Aorta (tissue), 5 donors: Measurements from ENCODE around the gene PNMA8A. TPM values are rescaled to one million over a fixed set of nuclear protein-coding genes. Genes with fewer than 3 reads are reported as not detected.

ENCODE experiments used
- ATAC-seq: fragments of 200-7000 bp; cut with Tn5 transposase; one replicate; pipeline ENCODE4 v1.9.1; 2022; ENCODE audit warnings: moderate library complexity; ENCODE audit not compliant: low FRiP score
- DNase-seq, 2 donors: peaks; one replicate each; pipeline ENCODE4 v3.0.0-alpha.2; 2020
- H3K27ac ChIP-seq, 2 donors: one replicate each; pipeline ENCODE4 v1.5.1; 2013; ENCODE audit warnings: low read length in 2 of 2, mild to moderate bottlenecking in 2 of 2, moderate library complexity in 2 of 2, control low read depth in 1 of 2, inconsistent platforms in 1 of 2, low read depth in 1 of 2
- H3K27me3 ChIP-seq, 2 donors: one replicate each; pipeline ENCODE4 v1.6.1; 2013; ENCODE audit warnings: control low read depth in 1 of 2, low read length in 1 of 2, mild to moderate bottlenecking in 1 of 2, moderate library complexity in 1 of 2; ENCODE audit not compliant: insufficient read depth in 2 of 2, control insufficient read depth in 1 of 2
- H3K36me3 ChIP-seq, 2 donors: one replicate each; pipeline ENCODE4 v1.6.1; 2013; ENCODE audit warnings: control low read depth in 1 of 2, low read length in 1 of 2, mild to moderate bottlenecking in 1 of 2; ENCODE audit not compliant: insufficient read depth in 2 of 2, control insufficient read depth in 1 of 2
- H3K4me1 ChIP-seq, 2 donors: one replicate each; pipeline ENCODE4 v1.6.1; 2013; ENCODE audit warnings: low read length in 2 of 2, control low read depth in 1 of 2, mild to moderate bottlenecking in 1 of 2, moderate library complexity in 1 of 2; ENCODE audit not compliant: insufficient read depth in 2 of 2, control insufficient read depth in 1 of 2
- H3K4me3 ChIP-seq, 2 donors: one replicate each; pipeline ENCODE4 v1.5.1; 2013; ENCODE audit warnings: low read length in 2 of 2, control low read depth in 1 of 2, mild to moderate bottlenecking in 1 of 2
- H3K9me3 ChIP-seq: one replicate; pipeline ENCODE4 v1.6.1; 2013; ENCODE audit warnings: mild to moderate bottlenecking, low read length; ENCODE audit not compliant: control insufficient read depth
- WGBS, 2 donors: extraction: QIAGEN DNeasy Blood & Tissue Kit; methylation state at CpG; one replicate each; pipeline ENCODE4 v1.1.7; 2013; 5-methylcytosine and 5-hydroxymethylcytosine counted together
- intact Hi-C, 2 donors: fragments of 100-400 bp; cut with DNase I; formaldehyde crosslinking; loops; one replicate each; pipeline versions ENCODE4 v1.14.2 to v1.15.0; 2022
- polyA plus RNA-seq, 2 donors: library from polyadenylated mRNA; stranded (reverse); fragments of 200-250 nt; gene quantifications; one replicate each; pipeline ENCODE4 v1.2.3, GENCODE V29; 2013
- total RNA-seq, 2 donors: library from RNA; stranded (reverse); fragmentation: NEBNext Ultra II Directional; extraction: Animal tissue kit (Norgen Biotek cat#: 25700); gene quantifications; one replicate each; pipeline ENCODE4 v1.2.1, GENCODE V29; 2021
- donor health status: healthy with polysubstance abuse.
- donor health status: Bipolar disorder and iron deficiency.
- donor health status: DM: no; HTN: no; CAD: no.
- donor health status: DM: no; HTN: no; CAD: no.
- donor health status: DM: yes; HTN: yes; CAD: no.

PNMA8A gene
- total and polyA plus RNA-seq, 4 donors: 3.3 to 12.4 (median 6.8) TPM

DNA sequence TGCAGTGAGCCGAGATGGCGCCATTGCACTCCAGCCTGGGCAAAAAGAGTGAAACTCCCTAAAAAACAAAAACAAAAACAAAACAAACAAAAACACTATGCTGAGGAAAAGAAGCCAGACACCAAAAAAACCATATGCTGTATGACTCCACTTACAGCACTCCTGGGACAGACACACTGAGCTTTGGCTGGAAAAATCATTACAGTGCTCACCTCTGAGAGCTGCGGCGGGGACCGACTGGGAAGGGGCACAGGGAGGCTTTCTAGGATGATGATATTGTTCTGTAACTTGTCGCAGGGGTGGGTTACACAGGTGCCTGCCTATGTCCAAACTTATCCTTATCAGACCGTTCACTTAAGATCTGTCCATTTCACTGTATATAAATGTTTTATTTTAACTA, 7.8 kb downstream of the PNMA8A start:
- Histone ChIP-seq H3K27me3 (no peaks in the 10 kb centered on the region), H3K4me3 (no peak overlapping the region), H3K27ac (no peak overlapping the region), H3K36me3 (no peaks in the 10 kb centered on the region), H3K4me1 (peaks cover 0 to 4% of the 10 kb centered on the region in 2 donors), H3K9me3 (no peaks in the 10 kb centered on the region)
- intact Hi-C loops: no loop called here
- DNase-seq: peak in 1 of 2 donors; percentile 55
- no peak for ATAC-seq
- 72 to 74% methylated on average over 7 of the region's 7 CpGs for WGBS, 2 donors

DNA sequence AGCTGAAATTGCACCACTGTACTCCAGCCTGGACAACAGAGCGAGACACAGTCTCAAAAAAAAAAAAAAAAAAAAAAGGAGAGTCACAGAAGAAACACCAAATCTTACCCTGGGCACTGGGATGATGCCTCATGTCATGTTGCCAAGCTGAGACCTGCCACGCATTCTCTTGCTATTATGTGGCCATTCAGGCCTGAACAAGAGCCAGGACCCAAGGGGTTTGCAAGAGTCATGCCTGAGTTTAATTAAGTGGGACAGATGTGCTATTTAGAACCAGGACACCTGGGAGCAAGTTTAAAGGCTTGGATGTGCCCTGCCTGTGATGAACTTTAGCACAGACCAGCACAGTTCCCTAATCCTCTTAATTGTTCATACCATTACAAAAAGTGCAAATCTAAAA, 9.8 kb downstream of the PNMA8A start:
- Histone ChIP-seq H3K36me3 (no peaks in the 10 kb centered on the region), H3K9me3 (no peaks in the 10 kb centered on the region), H3K27me3 (no peaks in the 10 kb centered on the region), H3K4me3 (no peak overlapping the region), H3K27ac (no peak overlapping the region), H3K4me1 (peaks cover 0 to 4% of the 10 kb centered on the region in 2 donors)
- no peak for ATAC-seq
- intact Hi-C loops: no loop called here
- no peak for DNase-seq
- 43 to 48% methylated on average over 2 of the region's 2 CpGs for WGBS, 2 donors

DNA sequence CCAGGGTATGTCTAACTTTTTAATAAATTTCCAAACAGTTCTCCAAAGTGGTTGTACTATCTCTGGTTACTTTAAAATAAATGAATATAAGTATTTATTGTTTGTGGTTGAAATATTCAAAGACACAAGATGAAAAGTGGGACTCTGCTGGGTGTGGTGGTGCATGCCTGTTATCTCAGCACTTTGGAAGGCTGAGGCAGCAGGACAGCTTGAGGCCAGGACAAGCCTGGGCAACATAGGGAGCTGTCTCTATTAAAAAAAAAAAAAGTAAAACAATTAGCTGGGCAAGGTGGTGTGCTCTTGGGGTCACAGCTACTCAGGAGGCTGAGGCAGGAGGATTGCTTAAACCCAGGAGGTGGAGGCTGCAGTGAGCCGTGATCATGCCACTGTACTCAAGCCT, 10.4 kb downstream of the PNMA8A start:
- H3K36me3 ChIP-seq: no peaks in the 10 kb centered on the region
- DNase-seq: peak in 1 of 2 donors; percentile 16
- 93 to 100% methylated on average over 1 of the region's 1 CpG for WGBS, 2 donors
- no peak overlapping the region for H3K27ac ChIP-seq
- H3K4me1 ChIP-seq: no peaks in the 10 kb centered on the region
- H3K9me3 ChIP-seq: no peaks in the 10 kb centered on the region
- no peak for ATAC-seq
- intact Hi-C loops: no loop called here
- no peak overlapping the region for H3K4me3 ChIP-seq
- H3K27me3 ChIP-seq: no peaks in the 10 kb centered on the region

DNA sequence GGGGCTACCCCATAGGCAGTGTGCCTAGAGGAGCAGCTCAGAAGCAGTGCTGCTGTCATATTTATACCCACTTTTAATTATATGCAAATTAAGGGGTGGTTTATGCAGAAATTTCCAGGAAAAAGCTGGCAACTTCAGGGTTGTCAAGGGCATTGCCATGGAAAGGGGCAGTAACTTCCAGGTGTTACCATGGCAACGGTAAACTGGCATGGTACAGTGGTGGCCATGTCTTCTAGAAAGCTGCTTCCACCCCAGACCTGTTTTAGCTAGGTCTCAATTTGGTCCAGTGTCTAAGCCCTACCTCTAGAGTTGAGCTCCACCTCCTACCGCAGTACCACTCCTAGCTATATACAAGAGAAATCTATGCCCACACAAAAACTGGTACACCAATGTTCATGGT, 11.3 kb downstream of the PNMA8A start:
- Histone ChIP-seq H3K4me3 (no peak overlapping the region), H3K36me3 (no peaks in the 10 kb centered on the region), H3K9me3 (no peaks in the 10 kb centered on the region), H3K4me1 (no peaks in the 10 kb centered on the region), H3K27me3 (no peaks in the 10 kb centered on the region), H3K27ac (no peak overlapping the region)
- WGBS, 2 donors: 66 to 69% methylated on average over 2 of the region's 2 CpGs
- DNase-seq (no peak), ATAC-seq (no peak)
- intact Hi-C loops: no loop called here

DNA sequence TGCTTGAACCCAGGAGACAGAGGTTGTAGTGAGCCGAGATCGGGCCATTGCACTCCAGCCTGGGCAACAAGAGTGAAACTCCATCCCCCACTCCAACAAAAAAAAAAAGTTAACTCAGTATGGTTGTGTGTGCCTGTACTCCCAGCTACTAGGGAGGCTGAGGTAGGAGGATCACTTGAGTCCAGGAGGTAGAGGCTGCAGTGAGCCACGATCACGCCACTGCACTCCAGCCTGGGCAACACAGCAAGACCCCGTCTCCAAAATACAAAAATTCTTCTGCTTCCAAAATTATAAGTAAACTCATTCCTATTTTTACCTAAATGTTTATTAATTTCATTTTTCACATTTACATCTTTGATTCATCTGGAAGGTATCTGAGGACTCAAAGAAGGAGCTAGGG, 14.4 kb downstream of the PNMA8A start:
- no peak overlapping the region for H3K27ac ChIP-seq
- 74 to 78% methylated on average over 5 of the region's 5 CpGs for WGBS, 2 donors
- DNase-seq: peak in 1 of 2 donors; percentile 32

DNA sequence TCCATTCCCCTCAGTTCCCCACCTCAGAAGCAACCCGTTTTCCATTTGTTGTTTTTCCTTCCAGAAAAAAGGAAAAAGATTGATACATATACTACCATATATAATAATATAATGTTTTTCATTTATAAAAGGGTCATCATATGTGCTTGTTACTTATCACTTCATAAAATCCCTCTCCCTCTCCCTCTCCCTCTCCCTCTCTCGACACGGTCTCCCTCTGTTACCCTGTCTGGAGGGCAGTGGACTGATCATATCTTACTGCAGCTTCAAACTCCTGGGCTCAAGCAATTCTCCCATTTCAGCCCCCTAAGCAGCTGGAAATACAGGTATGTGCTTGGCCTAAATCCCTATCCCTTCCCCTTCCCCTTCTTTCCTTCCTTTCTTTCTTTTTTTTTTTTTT, 17.1 kb downstream of the PNMA8A start:
- ATAC-seq (no peak), DNase-seq (no peak)
- Histone ChIP-seq H3K4me3 (no peak overlapping the region), H3K36me3 (no peaks in the 10 kb centered on the region), H3K27me3 (no peaks in the 10 kb centered on the region), H3K4me1 (peaks cover 3 to 4% of the 10 kb centered on the region in 2 donors), H3K9me3 (no peaks in the 10 kb centered on the region), H3K27ac (peak overlapping the region in 1 of 2 donors; percentile 36)
- WGBS, 2 donors: 38 to 39% methylated on average over 3 of the region's 3 CpGs
- intact Hi-C loops: no loop called here

More for the DNA sequence above, 14.4 kb downstream of the PNMA8A start:
- Histone ChIP-seq H3K9me3 (no peaks in the 10 kb centered on the region), H3K36me3 (no peaks in the 10 kb centered on the region), H3K27me3 (no peaks in the 10 kb centered on the region), H3K4me1 (peaks cover 3% of the 10 kb centered on the region in 2 donors), H3K4me3 (no peak overlapping the region)
- no peak for ATAC-seq
- intact Hi-C loops: no loop called here

DNA sequence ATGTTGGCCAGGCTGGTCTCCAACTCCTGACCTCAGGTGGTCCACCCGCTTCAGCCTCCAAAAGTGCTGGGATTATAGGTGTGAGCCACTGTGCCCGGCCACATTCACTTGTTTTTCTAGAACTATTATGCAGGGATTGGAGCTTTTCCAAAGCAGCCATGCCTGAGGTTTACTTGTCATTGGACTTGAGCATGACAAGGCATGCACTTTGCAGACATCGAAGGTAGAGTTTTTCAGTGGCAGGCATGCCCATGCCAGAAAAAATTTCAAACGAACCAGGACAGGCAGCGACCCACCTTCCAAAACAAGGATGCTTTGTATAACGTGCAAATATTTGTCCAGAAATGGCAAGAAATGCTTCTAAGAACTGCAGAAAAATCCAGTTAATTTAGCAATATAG, 17.7 kb downstream of the PNMA8A start:
- intact Hi-C loops: no loop called here
- no peaks in the 10 kb centered on the region for H3K9me3 ChIP-seq
- H3K27ac ChIP-seq: peak overlapping the region in 1 of 2 donors; percentile 11
- DNase-seq (peak in 1 of 2 donors; percentile 9), ATAC-seq (no peak)
- 33% methylated on average over 6 of the region's 6 CpGs for WGBS, 2 donors
- no peaks in the 10 kb centered on the region for H3K36me3 ChIP-seq
- no peaks in the 10 kb centered on the region for H3K27me3 ChIP-seq
- H3K4me1 ChIP-seq: peaks cover 3 to 4% of the 10 kb centered on the region in 2 donors
- H3K4me3 ChIP-seq: no peak overlapping the region

DNA sequence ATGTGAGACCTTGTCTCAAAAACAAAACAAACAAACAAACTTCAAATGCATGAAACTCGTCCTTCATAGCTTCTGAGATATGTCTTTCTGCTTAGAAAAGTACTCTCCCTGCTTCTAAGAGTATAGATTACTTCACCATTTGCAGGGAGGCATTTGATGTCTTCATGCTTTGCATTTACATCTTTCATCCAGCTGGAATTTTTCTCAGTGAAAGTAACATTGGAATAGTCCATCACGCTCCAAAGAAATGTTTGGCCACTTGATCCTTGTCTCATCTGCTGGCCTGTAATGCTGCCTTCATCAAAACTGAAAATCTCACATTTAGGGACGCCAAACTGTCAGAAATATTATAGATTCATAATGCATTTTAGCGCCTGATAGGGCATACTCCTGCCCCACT, 19.2 kb downstream of the PNMA8A start:
- Histone ChIP-seq H3K27ac (peak overlapping the region; percentile 43 to 46), H3K27me3 (no peaks in the 10 kb centered on the region), H3K4me3 (no peak overlapping the region), H3K9me3 (no peaks in the 10 kb centered on the region), H3K36me3 (no peaks in the 10 kb centered on the region), H3K4me1 (peaks cover 3 to 4% of the 10 kb centered on the region in 2 donors)
- intact Hi-C loops: no loop called here
- WGBS, 2 donors: 25 to 31% methylated on average over 4 of the region's 4 CpGs
- no peak for DNase-seq
- ATAC-seq: no peak

DNA sequence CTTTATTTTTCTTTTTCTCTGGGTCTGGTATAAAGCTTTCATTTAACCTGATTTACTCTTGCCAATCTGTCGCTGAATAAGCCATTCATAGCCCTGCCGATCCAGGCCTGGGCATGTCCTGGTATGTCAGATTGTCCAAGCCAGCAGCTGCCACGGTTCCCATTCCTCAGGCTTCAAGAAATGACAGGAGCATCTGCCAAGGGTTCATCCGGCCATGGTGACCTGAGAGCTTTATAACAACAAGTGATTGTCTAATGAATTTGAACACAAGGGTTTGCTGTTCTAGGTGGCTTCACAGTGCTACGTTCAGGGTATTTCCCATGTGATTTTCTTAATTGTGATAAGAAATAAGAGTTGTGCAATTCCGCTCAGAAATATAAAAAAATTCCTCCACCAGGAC, 20.0 kb downstream of the PNMA8A start:
- Histone ChIP-seq H3K36me3 (no peaks in the 10 kb centered on the region), H3K4me1 (peaks cover 3 to 4% of the 10 kb centered on the region in 2 donors), H3K27ac (peak overlapping the region; percentile 14 to 83), H3K27me3 (no peaks in the 10 kb centered on the region), H3K9me3 (no peaks in the 10 kb centered on the region), H3K4me3 (no peak overlapping the region)
- peak in 1 of 2 donors; percentile 70 for DNase-seq
- intact Hi-C loops: no loop called here
- ATAC-seq: peak; percentile 49
- WGBS, 2 donors: 2 to 6% methylated on average over 6 of the region's 6 CpGs
